Right ventricle myocardium inferior (tissue), 1 donor: Measurements from ENCODE around the gene SUMO4. TPM values are rescaled to one million over a fixed set of nuclear protein-coding genes. Genes with fewer than 3 reads are reported as not detected.

Experiments used
- ATAC-seq: fragments of 200-7000 bp; cut with Tn5 transposase; one replicate; pipeline ENCODE4 v1.9.1; 2020; ENCODE audit warnings: mild to moderate bottlenecking, moderate library complexity
- DNase-seq: peaks from one replicate; pipeline ENCODE4 v3.0.0; 2021; ENCODE audit errors: missing footprints
- intact Hi-C: fragments of 100-400 bp; cut with DNase I; formaldehyde crosslinking; loops from one replicate; pipeline ENCODE4 v1.11.0; 2022
- long read RNA-seq: library from polyadenylated mRNA; unstranded; transcript quantifications from one replicate; pipeline ENCODE4 v2.0.0, GENCODE V29; 2021
- total RNA-seq: library from RNA; stranded (reverse); fragmentation: NEBNext Ultra II Directional; extraction: Animal tissue kit (Norgen Biotek cat#: 25700); gene quantifications from one replicate; pipeline ENCODE4 v1.2.1, GENCODE V29; 2021
- donor health status: DM: no; HTN: yes; CAD: no; lungs with severe emphysema.

SUMO4 gene
- not detected for total RNA-seq
- long read RNA-seq, result 0 reads

DNA sequence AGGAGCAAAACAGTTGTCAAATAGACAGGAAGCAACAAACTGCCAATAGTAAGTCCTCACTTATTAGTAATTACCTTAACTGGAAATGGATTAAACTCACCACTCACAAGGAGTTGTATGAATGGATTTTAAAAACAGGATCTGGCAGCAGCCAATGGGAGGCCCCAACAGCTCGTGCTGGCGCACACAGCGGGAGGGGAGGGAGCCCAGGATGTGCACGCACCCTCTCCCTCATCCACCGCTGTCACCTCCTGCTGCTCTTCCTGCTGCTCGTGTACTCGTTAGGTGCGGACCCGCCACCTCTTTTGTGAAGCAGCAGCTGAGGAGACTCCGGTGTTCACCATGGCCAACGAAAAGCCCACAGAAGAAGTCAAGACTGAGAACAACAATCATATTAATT, at the start of gene SUMO4:
SUMO4 (plus strand) TSS at position 213 of the 400 bp plus-strand sequence; CDS start at position 343, 130 bp downstream.
- DNase-seq (no peak), ATAC-seq (no peak)
- intact Hi-C loops, result no loop called here

GRCh38 chr6:149354009-149354408, 46.1 kb upstream of the SUMO4 start:
- ATAC-seq (no peak), DNase-seq (no peak)
- intact Hi-C loops, result no loop called here

DNA sequence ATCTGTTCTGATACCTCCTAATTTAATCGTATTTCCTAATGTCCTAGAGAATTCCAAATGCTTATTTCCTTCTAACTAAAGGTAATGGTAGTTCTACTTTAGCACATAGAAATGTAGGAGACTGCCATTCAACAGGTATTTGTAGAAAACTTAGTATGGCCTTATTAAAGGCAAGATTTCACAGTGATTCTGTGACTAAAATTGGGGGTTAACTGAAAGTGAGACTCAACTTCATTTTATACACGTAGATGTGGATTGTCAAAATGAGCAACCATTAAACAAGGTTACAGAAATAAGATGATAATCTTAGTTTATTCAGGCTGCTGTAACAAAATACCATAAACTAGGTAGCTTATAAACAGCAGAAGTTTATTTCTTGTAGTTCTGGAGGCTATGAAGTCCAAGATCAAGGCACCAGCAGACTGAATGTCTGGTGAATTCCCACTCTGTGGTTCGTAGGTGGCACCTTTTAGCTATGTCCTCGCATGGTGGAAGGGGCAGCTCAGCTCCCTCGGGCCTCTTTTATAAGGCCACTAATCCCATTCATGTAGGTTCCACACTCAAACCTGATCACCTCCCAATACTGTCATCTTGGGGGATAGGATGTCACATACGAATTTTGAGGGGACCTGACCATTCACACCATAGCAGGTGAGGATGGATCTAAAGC, 43.8 kb upstream of the SUMO4 start:
- ATAC-seq, result no peak

GRCh38 chr6:149357726-149358538, 42.1 kb upstream of the SUMO4 start:
- intact Hi-C loops, result no loop called here
- DNase-seq, result no peak
- ATAC-seq, result no peak

More for the DNA sequence above, 43.8 kb upstream of the SUMO4 start:
- intact Hi-C loops, result no loop called here
- DNase-seq, result no peak

DNA sequence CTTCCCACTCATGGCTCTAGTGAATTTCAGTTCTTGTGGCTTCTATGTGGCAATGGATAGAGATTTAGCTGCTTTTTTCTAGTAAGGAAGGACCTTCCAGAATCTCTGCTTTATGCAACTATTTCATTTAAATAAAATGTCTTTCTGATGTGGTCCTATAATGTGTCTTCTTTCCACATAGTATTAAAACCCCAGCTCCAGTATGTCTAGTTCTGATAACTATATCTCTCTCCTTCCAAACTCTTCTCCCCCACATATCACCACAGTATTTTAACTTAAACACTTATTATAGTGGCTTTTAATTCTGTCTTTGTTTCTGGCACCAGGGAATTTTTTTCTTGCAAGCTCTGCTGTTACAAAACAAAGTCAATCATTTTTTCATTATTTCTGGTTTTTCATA, 40.6 kb upstream of the SUMO4 start:
- DNase-seq (no peak), ATAC-seq (no peak)
- intact Hi-C loops, result no loop called here

- intact Hi-C loops, result no loop called here
- no peak for ATAC-seq
- DNase-seq, result no peak
Measured at GRCh38 chr6:149360536-149360935, 39.5 kb upstream of the SUMO4 start.

DNA sequence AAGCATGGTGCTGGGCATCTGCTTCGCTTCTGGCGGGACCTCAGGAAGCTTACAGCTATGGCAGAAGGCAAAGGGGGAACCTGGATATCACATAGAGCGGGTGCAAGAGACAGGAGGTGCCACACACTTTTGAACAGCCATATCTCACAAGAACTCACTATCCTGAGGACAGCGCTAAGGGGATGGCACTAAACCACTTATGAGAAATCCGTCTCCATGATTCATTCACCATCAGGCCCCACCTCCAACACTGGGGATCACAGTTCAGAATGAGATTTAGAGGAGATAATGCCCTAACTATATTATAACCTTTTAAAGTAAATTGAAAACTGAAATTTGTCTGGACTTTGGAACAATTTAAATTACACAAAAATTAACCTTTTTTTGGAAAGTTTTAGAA, 37.8 kb upstream of the SUMO4 start:
- DNase-seq (no peak), ATAC-seq (no peak)
- intact Hi-C loops, result no loop called here

DNA sequence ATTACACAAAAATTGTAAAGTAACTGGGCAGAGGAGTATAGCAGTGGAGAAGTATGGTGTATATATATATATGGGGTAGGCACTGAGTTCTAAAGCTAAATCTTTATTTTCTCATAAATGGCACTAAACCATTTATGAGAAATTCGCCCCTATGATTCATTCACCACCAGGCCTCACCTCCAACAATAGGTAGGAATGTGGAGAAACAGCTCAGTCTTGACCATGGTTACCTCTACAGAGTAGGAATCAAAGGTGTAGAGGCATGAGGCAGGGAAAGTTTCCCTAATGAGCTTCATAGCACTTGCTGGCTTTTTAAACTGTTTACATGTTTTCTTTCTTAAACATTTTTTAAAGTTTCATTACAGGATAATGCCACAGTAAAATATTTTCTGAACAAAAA, 36.9 kb upstream of the SUMO4 start:
- ATAC-seq, result no peak
- no peak for DNase-seq
- intact Hi-C loops, result no loop called here

- DNase-seq (no peak), ATAC-seq (no peak)
- intact Hi-C loops, result no loop called here
Measured at GRCh38 chr6:149364557-149364956, 35.5 kb upstream of the SUMO4 start.

DNA sequence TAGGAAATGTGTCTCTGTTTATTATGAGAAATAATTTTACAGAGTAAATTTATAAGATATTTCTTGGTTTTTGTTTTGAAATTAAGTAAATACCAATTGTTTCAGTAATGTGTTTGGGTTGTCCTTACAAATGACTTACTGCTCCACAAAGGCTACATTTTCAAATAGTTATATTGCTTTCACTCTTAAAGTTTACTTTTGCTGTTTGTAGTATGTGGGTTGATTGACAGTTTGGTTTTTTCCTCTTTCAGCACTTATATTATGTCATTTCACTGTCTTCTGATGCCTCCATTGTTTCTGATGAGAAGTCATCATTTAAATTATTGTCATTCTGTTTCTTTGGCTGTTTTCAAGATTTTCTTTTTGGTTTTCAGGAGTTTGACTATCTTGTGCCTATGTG, 34.9 kb upstream of the SUMO4 start:
- intact Hi-C loops, result loop anchor here (5.0 kb wide), 1 partner anchor 48 kb away; the partner anchor contains the start of gene TAB2
- DNase-seq (no peak), ATAC-seq (no peak)

GRCh38 chr6:149366267-149366921, 33.7 kb upstream of the SUMO4 start:
- ATAC-seq (no peak), DNase-seq (no peak)
- intact Hi-C loops, result loop anchor here (5.0 kb wide), 1 partner anchor 49 kb away; the partner anchor contains the start of gene TAB2

DNA sequence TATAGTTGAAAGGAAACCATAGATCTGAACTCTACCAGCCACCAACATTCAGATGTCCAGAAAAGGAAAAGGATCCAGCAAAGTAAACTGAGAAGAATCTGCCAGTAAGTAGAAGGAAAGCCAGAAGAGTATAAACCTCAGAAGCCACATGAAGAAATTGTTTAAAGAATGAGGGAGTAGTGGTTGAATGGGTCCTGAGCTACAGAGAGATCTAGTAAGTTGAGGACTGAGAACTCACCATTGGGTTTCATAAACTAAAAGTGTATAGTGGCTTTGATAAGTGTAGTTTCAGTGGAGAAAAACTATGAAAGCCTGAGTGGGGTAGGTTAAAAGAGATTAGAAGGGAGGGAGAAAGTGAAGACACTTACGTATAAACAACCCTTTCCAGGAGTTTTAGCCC, 32.0 kb upstream of the SUMO4 start:
- ATAC-seq (no peak), DNase-seq (no peak)
- intact Hi-C loops, result loop anchor here (5.0 kb wide), 1 partner anchor 51 kb away; the partner anchor contains the start of gene TAB2

- DNase-seq (no peak), ATAC-seq (peak; percentile 42)
- intact Hi-C loops, result loop anchor here (5.0 kb wide), 1 partner anchor 36 kb away; no protein-coding TSS in a partner anchor
Measured at GRCh38 chr6:149371154-149371553, 28.9 kb upstream of the SUMO4 start.

GRCh38 chr6:149372062-149372461, 28.0 kb upstream of the SUMO4 start:
- intact Hi-C loops, result loop anchor here (5.0 kb wide), 1 partner anchor 35 kb away; no protein-coding TSS in a partner anchor
- DNase-seq (no peak), ATAC-seq (no peak)

- intact Hi-C loops, result loop anchor here (5.0 kb wide), 1 partner anchor 34 kb away; no protein-coding TSS in a partner anchor
- ATAC-seq, result no peak
- no peak for DNase-seq
Measured at GRCh38 chr6:149373511-149373910, 26.6 kb upstream of the SUMO4 start.

DNA sequence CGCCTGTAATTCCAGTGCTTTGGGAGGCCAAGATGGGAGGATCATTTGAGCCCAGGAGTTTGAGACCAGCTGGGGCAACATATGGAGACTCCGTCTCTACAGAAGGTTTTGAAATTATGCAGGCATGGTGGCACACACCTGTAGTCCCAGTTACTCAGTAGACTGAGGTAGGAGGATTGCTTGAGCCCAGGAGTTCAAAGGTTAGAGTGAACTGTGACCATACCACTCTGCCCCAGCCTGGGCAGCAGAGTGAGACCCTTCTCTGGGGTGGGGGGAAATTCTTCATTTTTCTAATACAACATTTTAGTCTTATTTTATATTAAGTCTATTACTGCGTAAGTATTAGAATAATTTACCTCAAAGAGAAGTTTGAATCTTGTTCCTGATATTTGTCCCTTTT, 20.1 kb upstream of the SUMO4 start:
- intact Hi-C loops, result no loop called here
- no peak for ATAC-seq
- no peak for DNase-seq

DNA sequence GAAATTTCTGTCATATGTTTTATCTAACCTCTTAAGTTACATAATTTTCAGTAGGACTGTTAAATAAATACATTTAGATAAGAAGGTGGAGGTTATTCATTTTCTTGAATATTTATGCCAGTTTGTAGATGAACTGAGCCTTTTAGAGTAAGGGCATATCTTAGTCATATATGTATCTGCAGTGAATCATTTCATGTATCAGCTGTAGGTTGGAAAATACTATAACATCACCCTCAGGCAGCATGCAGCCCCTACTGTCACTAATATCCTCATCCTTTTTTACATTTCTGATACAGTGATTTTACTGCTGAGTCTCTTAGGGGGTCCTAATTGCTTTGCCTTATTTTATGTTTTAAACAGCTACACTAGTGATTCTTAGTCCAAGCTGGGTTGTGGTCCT, 19.5 kb upstream of the SUMO4 start:
- intact Hi-C loops, result no loop called here
- ATAC-seq (no peak), DNase-seq (no peak)

DNA sequence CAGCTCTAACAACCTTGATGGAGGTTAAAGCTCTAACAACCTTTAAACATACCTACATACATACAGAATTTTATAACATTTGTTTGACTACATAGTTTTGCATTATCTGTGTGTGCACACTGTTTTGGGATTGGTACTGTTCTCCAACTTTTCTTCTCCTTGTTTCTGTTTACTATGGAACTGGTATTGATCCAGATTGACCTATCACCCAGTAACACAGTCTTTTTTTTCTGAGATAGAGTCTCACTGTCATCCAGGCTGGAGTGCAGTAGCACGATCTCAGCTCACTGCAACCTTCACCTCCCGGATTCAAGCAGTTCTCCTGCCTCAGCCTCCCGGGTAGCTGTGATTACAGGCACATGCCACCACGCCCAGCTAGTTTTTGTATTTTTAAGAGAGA, 16.7 kb upstream of the SUMO4 start:
- DNase-seq, result no peak
- intact Hi-C loops, result no loop called here
- ATAC-seq, result no peak

- no peak for DNase-seq
- ATAC-seq, result no peak
- intact Hi-C loops, result no loop called here
Measured at GRCh38 chr6:149384464-149384863, 15.6 kb upstream of the SUMO4 start.
